Measurements from ENCODE around the gene GABBR2.

GABBR2 gene

GRCh38 chr9:98732801-98733200 lies 24.1 kb upstream of the GABBR2 start:
- H3K27me3 ChIP-seq (ENCODE audit: low read depth): no peaks in the 10 kb centered on the region
- H3K9me3 ChIP-seq: no peaks in the 10 kb centered on the region
- H3K36me3 ChIP-seq (replicated peaks): peaks cover 6% of the 10 kb centered on the region
- H3K4me1 ChIP-seq: no peaks in the 10 kb centered on the region
- no peak for DNase-seq (ENCODE audit: low spot score in 2 of 2)
- H3K4me3 ChIP-seq: no peak overlapping the region
- in situ Hi-C loops (cut with MboI; ENCODE audit: low sequenced_read_pairs): no loop called here

GRCh38 chr9:98732091-98732490 lies 23.4 kb upstream of the GABBR2 start:
- Histone ChIP-seq H3K4me3 (no peak overlapping the region), H3K4me1 (no peaks in the 10 kb centered on the region), H3K9me3 (no peaks in the 10 kb centered on the region), H3K27me3 (ENCODE audit: low read depth) (no peaks in the 10 kb centered on the region), H3K36me3 (replicated peaks) (peaks cover 6% of the 10 kb centered on the region)
- in situ Hi-C loops (cut with MboI; ENCODE audit: low sequenced_read_pairs): no loop called here
- no peak for DNase-seq (ENCODE audit: low spot score in 2 of 2)

GRCh38 chr9:98730871-98731270 lies 22.1 kb upstream of the GABBR2 start:
- DNase-seq (ENCODE audit: low spot score in 2 of 2): no peak
- H3K27me3 ChIP-seq (ENCODE audit: low read depth): peaks cover 3% of the 10 kb centered on the region; the same call in 1 of the 2 replicates
- no peaks in the 10 kb centered on the region for H3K4me1 ChIP-seq
- in situ Hi-C loops (cut with MboI; ENCODE audit: low sequenced_read_pairs): no loop called here
- H3K36me3 ChIP-seq (replicated peaks): peaks cover 6% of the 10 kb centered on the region
- no peaks in the 10 kb centered on the region for H3K9me3 ChIP-seq
- no peak overlapping the region for H3K4me3 ChIP-seq

GRCh38 chr9:98728500-98728899 lies 19.8 kb upstream of the GABBR2 start:
- Histone ChIP-seq H3K4me1 (no peaks in the 10 kb centered on the region), H3K4me3 (no peak overlapping the region), H3K36me3 (replicated peaks) (no peaks in the 10 kb centered on the region), H3K27me3 (ENCODE audit: low read depth) (peaks cover 8% of the 10 kb centered on the region; the same call in 1 of the 2 replicates), H3K9me3 (no peaks in the 10 kb centered on the region)
- no peak for DNase-seq (ENCODE audit: low spot score in 2 of 2)
- in situ Hi-C loops (cut with MboI; ENCODE audit: low sequenced_read_pairs): no loop called here

GRCh38 chr9:98727428-98727827 lies 18.7 kb upstream of the GABBR2 start:
- H3K36me3 ChIP-seq (replicated peaks): no peaks in the 10 kb centered on the region
- DNase-seq (ENCODE audit: low spot score in 2 of 2): no peak
- in situ Hi-C loops (cut with MboI; ENCODE audit: low sequenced_read_pairs): no loop called here

GRCh38 chr9:98726735-98727134 lies 18.0 kb upstream of the GABBR2 start:
- Histone ChIP-seq H3K4me3 (no peak overlapping the region), H3K4me1 (no peaks in the 10 kb centered on the region)

More at GRCh38 chr9:98727428-98727827, 18.7 kb upstream of the GABBR2 start:
- no peak overlapping the region for H3K4me3 ChIP-seq
- no peaks in the 10 kb centered on the region for H3K4me1 ChIP-seq
- H3K9me3 ChIP-seq: no peaks in the 10 kb centered on the region
- peaks cover 8% of the 10 kb centered on the region; the same call in 1 of the 2 replicates for H3K27me3 ChIP-seq (ENCODE audit: low read depth)

GRCh38 chr9:98724810-98725530 lies 16.2 kb upstream of the GABBR2 start:
- no peak overlapping the region for H3K4me3 ChIP-seq
- in situ Hi-C loops (cut with MboI; ENCODE audit: low sequenced_read_pairs): no loop called here
- no peak for DNase-seq (ENCODE audit: low spot score in 2 of 2)

More at GRCh38 chr9:98726735-98727134, 18.0 kb upstream of the GABBR2 start:
- no peak for DNase-seq (ENCODE audit: low spot score in 2 of 2)
- in situ Hi-C loops (cut with MboI; ENCODE audit: low sequenced_read_pairs): no loop called here
- peaks cover 8% of the 10 kb centered on the region; the same call in 1 of the 2 replicates for H3K27me3 ChIP-seq (ENCODE audit: low read depth)
- H3K36me3 ChIP-seq (replicated peaks): no peaks in the 10 kb centered on the region
- no peaks in the 10 kb centered on the region for H3K9me3 ChIP-seq

GRCh38 chr9:98721643-98722042 lies 12.9 kb upstream of the GABBR2 start:
- in situ Hi-C loops (cut with MboI; ENCODE audit: low sequenced_read_pairs): no loop called here
- no peak for DNase-seq (ENCODE audit: low spot score in 2 of 2)
- no peaks in the 10 kb centered on the region for H3K36me3 ChIP-seq (replicated peaks)
- no peak overlapping the region for H3K4me3 ChIP-seq
- H3K27me3 ChIP-seq (ENCODE audit: low read depth): peaks cover 8% of the 10 kb centered on the region; the same call in 1 of the 2 replicates
- H3K9me3 ChIP-seq: no peaks in the 10 kb centered on the region
- H3K4me1 ChIP-seq: no peaks in the 10 kb centered on the region

More at GRCh38 chr9:98724810-98725530, 16.2 kb upstream of the GABBR2 start:
- Histone ChIP-seq H3K9me3 (no peaks in the 10 kb centered on the region), H3K4me1 (no peaks in the 10 kb centered on the region), H3K27me3 (ENCODE audit: low read depth) (peaks cover 8% of the 10 kb centered on the region; the same call in 1 of the 2 replicates), H3K36me3 (replicated peaks) (no peaks in the 10 kb centered on the region)

GRCh38 chr9:98720402-98720801 lies 11.7 kb upstream of the GABBR2 start:
- Histone ChIP-seq H3K9me3 (no peaks in the 10 kb centered on the region), H3K4me3 (no peak overlapping the region), H3K36me3 (replicated peaks) (no peaks in the 10 kb centered on the region), H3K27me3 (ENCODE audit: low read depth) (peaks cover 10% of the 10 kb centered on the region; the same call in 1 of the 2 replicates), H3K4me1 (no peaks in the 10 kb centered on the region)
- DNase-seq (ENCODE audit: low spot score in 2 of 2): no peak
- in situ Hi-C loops (cut with MboI; ENCODE audit: low sequenced_read_pairs): no loop called here

GRCh38 chr9:98719055-98719454 lies 10.3 kb upstream of the GABBR2 start:
- H3K9me3 ChIP-seq: no peaks in the 10 kb centered on the region
- no peak for DNase-seq (ENCODE audit: low spot score in 2 of 2)
- H3K27me3 ChIP-seq (ENCODE audit: low read depth): peaks cover 7% of the 10 kb centered on the region; the same call in 1 of the 2 replicates
- H3K4me3 ChIP-seq: no peak overlapping the region
- H3K4me1 ChIP-seq: no peaks in the 10 kb centered on the region
- no peaks in the 10 kb centered on the region for H3K36me3 ChIP-seq (replicated peaks)
- in situ Hi-C loops (cut with MboI; ENCODE audit: low sequenced_read_pairs): no loop called here

- DNase-seq (ENCODE audit: low spot score in 2 of 2): no peak
- in situ Hi-C loops (cut with MboI; ENCODE audit: low sequenced_read_pairs): no loop called here
- no peaks in the 10 kb centered on the region for H3K4me1 ChIP-seq
- no peaks in the 10 kb centered on the region for H3K9me3 ChIP-seq
- no peak overlapping the region for H3K4me3 ChIP-seq
- H3K27me3 ChIP-seq (ENCODE audit: low read depth): peaks cover 9% of the 10 kb centered on the region; the same call in 1 of the 2 replicates
- no peaks in the 10 kb centered on the region for H3K36me3 ChIP-seq (replicated peaks)
These were observed 6.1 kb upstream of the GABBR2 start for GRCh38 chr9:98714833-98715232.

GRCh38 chr9:98712987-98713386 lies 4.3 kb upstream of the GABBR2 start:
- H3K4me3 ChIP-seq: no peak overlapping the region
- no peaks in the 10 kb centered on the region for H3K4me1 ChIP-seq
- in situ Hi-C loops (cut with MboI; ENCODE audit: low sequenced_read_pairs): no loop called here
- no peak for DNase-seq (ENCODE audit: low spot score in 2 of 2)
- no peaks in the 10 kb centered on the region for H3K36me3 ChIP-seq (replicated peaks)
- H3K9me3 ChIP-seq: no peaks in the 10 kb centered on the region
- peaks cover 12% of the 10 kb centered on the region for H3K27me3 ChIP-seq (ENCODE audit: low read depth)

GRCh38 chr9:98709968-98710965 lies 1.5 kb upstream of the GABBR2 start:
- H3K9me3 ChIP-seq: no peaks in the 10 kb centered on the region
- in situ Hi-C loops (cut with MboI; ENCODE audit: low sequenced_read_pairs): no loop called here
- no peak overlapping the region for H3K4me3 ChIP-seq
- DNase-seq (ENCODE audit: low spot score in 2 of 2): no peak
- H3K27me3 ChIP-seq (ENCODE audit: low read depth): peaks cover 28% of the 10 kb centered on the region
- no peaks in the 10 kb centered on the region for H3K4me1 ChIP-seq
- no peaks in the 10 kb centered on the region for H3K36me3 ChIP-seq (replicated peaks)

All from HAP-1 (cell line).